ENCODE data around the gene LCLAT1. TPM values are rescaled to one million over a fixed set of nuclear protein-coding genes. Genes with fewer than 3 reads are reported as not detected.

LCLAT1 gene
- total RNA-seq, result 7.7 and 8.1 TPM in 2 replicates

GRCh38 chr2:30447149-30448045, at the start of gene LCLAT1:
Gene LCLAT1 (plus strand): TSS chr2:30447246. CDS start chr2:30525591, 78,345 bp downstream.

Other genes starting within 250 kb of the LCLAT1 start
- gene LBH, start 215.7 kb upstream of the LCLAT1 start, total RNA-seq, result 50.3 and 73.4 TPM in 2 replicates

All from bronchial smooth muscle cell (primary cell).